GM20000 (cell line): ENCODE results near the gene DPH1.

Source experiments
- DNase-seq: peaks from one replicate; pipeline ENCODE4 v3.0.0; 2012; ENCODE audit warnings: low spot score
- CTCF ChIP-seq: IDR thresholded peaks from 2 replicates; pipeline ENCODE4 v1.5.1; 2012; ENCODE audit warnings: mild to moderate bottlenecking, control low read depth; ENCODE audit errors: extremely low read depth, missing control alignments

The DPH1 gene

GRCh38 chr17:1992541-1992940 is 37.4 kb upstream of the DPH1 start:
- no peak for DNase-seq
- no peak for TF ChIP-seq CTCF

GRCh38 chr17:1994707-1995106 is 35.2 kb upstream of the DPH1 start:
- DNase-seq = no peak
- TF ChIP-seq CTCF = no peak

- DNase-seq = no peak
- TF ChIP-seq CTCF = no peak
Observed at GRCh38 chr17:1995321-1995892, 34.5 kb upstream of the DPH1 start.

- TF ChIP-seq CTCF = no peak
- no peak for DNase-seq
Observed at GRCh38 chr17:1995907-1996799, 33.8 kb upstream of the DPH1 start.

GRCh38 chr17:1996800-1997288 is 33.1 kb upstream of the DPH1 start:
- no peak for TF ChIP-seq CTCF
- no peak for DNase-seq

GRCh38 chr17:1997289-1997926 is 32.5 kb upstream of the DPH1 start:
- no peak for TF ChIP-seq CTCF
- no peak for DNase-seq
